Measurements from ENCODE around the gene TSEN2. TPM values are rescaled to one million over a fixed set of nuclear protein-coding genes. Genes with fewer than 3 reads are reported as not detected.

Gene TSEN2
- total RNA-seq, 1 donor from 2014 or later, result 8.7 TPM

DNA sequence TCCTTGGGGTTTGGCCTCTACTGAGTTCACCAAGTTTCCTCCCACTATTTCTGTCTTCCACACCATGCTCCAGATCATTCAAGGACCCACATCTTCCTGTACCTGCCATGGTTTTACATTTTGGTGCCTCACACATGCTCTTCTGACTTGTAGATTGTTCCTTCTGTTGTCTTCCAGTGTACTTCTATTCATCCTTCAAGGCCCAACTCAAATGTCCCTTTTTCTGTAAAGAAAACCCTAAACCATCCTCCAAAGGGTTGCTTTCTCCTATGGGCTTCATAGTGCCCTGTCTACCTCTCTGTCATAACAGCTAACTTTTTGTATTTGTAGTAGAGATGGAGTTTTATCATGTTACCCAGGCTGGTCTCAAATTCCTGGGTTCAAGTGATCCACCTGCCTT lies 20.1 kb upstream of the TSEN2 start:
- DNase-seq (ENCODE audit: low spot score), result no peak
- no peaks in the 10 kb centered on the region for H3K36me3 Mint-ChIP-seq (ENCODE audit: low read depth, unreplicated experiment)
- H3K27me3 Mint-ChIP-seq (ENCODE audit: unreplicated experiment), result peaks cover 1% of the 10 kb centered on the region
- no peak for TF ChIP-seq CTCF (IDR thresholded peaks at IDR 0.05; ENCODE audit: unreplicated experiment)
- no peak overlapping the region for H3K4me3 Mint-ChIP-seq (ENCODE audit: unreplicated experiment)
- no peak overlapping the region for H3K27ac Mint-ChIP-seq (ENCODE audit: unreplicated experiment)
- no peaks in the 10 kb centered on the region for H3K9me3 Mint-ChIP-seq (ENCODE audit: unreplicated experiment)
- peaks cover 20% of the 10 kb centered on the region for H3K4me1 Mint-ChIP-seq (ENCODE audit: unreplicated experiment)

- no peak overlapping the region for H3K27ac Mint-ChIP-seq (ENCODE audit: unreplicated experiment)
- H3K4me1 Mint-ChIP-seq (ENCODE audit: unreplicated experiment), result peaks cover 20% of the 10 kb centered on the region
- peaks cover 1% of the 10 kb centered on the region for H3K27me3 Mint-ChIP-seq (ENCODE audit: unreplicated experiment)
- H3K4me3 Mint-ChIP-seq (ENCODE audit: unreplicated experiment), result no peak overlapping the region
- no peak for DNase-seq (ENCODE audit: low spot score)
- H3K9me3 Mint-ChIP-seq (ENCODE audit: unreplicated experiment), result no peaks in the 10 kb centered on the region
- no peaks in the 10 kb centered on the region for H3K36me3 Mint-ChIP-seq (ENCODE audit: low read depth, unreplicated experiment)
- TF ChIP-seq CTCF (IDR thresholded peaks at IDR 0.05; ENCODE audit: unreplicated experiment), result no peak
These were observed 19.0 kb upstream of the TSEN2 start for GRCh38 chr3:12465151-12465835.

DNA sequence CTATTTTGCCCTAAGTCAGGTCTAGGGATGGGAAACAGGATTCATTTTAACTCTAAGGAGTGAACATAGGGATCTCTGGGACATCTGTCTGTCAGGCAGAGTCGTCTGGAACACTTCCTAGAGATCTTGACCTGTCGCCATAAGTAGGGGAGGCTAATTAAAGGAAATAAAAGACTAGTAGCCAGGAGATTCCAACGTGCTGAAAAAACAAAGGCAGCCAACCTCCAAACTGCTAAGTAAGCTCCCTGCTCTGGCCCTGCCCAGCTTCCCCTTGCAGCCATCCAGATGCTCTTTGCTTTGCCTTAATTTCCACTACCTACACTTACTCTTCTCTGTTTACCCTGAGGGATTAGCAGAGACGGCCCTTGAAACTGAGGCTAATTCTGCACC lies 18.4 kb upstream of the TSEN2 start:
- H3K27me3 Mint-ChIP-seq (ENCODE audit: unreplicated experiment), result peaks cover 1% of the 10 kb centered on the region
- peaks cover 20% of the 10 kb centered on the region for H3K4me1 Mint-ChIP-seq (ENCODE audit: unreplicated experiment)
- TF ChIP-seq CTCF (IDR thresholded peaks at IDR 0.05; ENCODE audit: unreplicated experiment), result no peak
- no peak overlapping the region for H3K4me3 Mint-ChIP-seq (ENCODE audit: unreplicated experiment)
- DNase-seq (ENCODE audit: low spot score), result no peak
- no peaks in the 10 kb centered on the region for H3K9me3 Mint-ChIP-seq (ENCODE audit: unreplicated experiment)
- no peak overlapping the region for H3K27ac Mint-ChIP-seq (ENCODE audit: unreplicated experiment)
- H3K36me3 Mint-ChIP-seq (ENCODE audit: low read depth, unreplicated experiment), result no peaks in the 10 kb centered on the region

DNA sequence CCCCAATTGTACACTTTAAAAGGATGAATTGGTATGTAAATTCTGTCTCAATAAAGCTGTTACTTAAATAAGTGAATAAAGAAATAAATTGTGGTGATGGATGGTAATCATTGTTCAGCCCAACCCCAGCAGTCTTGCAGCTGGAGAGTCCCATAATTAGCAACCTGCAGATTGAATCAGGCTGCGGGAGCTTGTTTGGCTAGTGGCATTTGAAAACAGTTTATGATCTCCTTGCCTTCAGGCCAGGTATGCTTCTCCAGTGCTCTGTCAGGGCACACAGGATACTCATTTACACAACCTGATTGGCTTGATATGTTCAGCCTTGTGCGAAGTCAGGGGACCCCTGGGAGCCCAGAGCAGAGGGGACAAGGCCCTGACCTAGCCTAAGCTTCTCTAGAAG lies 16.5 kb upstream of the TSEN2 start:
- Mint-ChIP-seq H3K27me3 (ENCODE audit: unreplicated experiment) (peaks cover 1% of the 10 kb centered on the region), H3K27ac (ENCODE audit: unreplicated experiment) (no peak overlapping the region), H3K4me3 (ENCODE audit: unreplicated experiment) (no peak overlapping the region)

More for the DNA sequence above, 16.5 kb upstream of the TSEN2 start:
- H3K4me1 Mint-ChIP-seq (ENCODE audit: unreplicated experiment), result peaks cover 14% of the 10 kb centered on the region
- no peak for TF ChIP-seq CTCF (IDR thresholded peaks at IDR 0.05; ENCODE audit: unreplicated experiment)
- no peaks in the 10 kb centered on the region for H3K36me3 Mint-ChIP-seq (ENCODE audit: low read depth, unreplicated experiment)
- DNase-seq (ENCODE audit: low spot score), result no peak
- H3K9me3 Mint-ChIP-seq (ENCODE audit: unreplicated experiment), result no peaks in the 10 kb centered on the region
